HG03045 (cell line): ENCODE data around the gene MFSD1.

ENCODE experiments used
- ATAC-seq: cut with Tn5 transposase; IDR thresholded peaks from one replicate; pipeline ENCODE4 v1.9.1; 2021; ENCODE audit warnings: mild to moderate bottlenecking, moderate library complexity; ENCODE audit not compliant: unreplicated experiment

The MFSD1 gene, protein sequence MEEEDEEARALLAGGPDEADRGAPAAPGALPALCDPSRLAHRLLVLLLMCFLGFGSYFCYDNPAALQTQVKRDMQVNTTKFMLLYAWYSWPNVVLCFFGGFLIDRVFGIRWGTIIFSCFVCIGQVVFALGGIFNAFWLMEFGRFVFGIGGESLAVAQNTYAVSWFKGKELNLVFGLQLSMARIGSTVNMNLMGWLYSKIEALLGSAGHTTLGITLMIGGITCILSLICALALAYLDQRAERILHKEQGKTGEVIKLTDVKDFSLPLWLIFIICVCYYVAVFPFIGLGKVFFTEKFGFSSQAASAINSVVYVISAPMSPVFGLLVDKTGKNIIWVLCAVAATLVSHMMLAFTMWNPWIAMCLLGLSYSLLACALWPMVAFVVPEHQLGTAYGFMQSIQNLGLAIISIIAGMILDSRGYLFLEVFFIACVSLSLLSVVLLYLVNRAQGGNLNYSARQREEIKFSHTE

GRCh38 chr3:158801696-158802408, at the start of gene MFSD1:
Gene MFSD1, plus strand, starts transcription at chr3:158802054. Its CDS starts 99 bp downstream, at chr3:158802153.
- peak; percentile 98 for ATAC-seq

DNA sequence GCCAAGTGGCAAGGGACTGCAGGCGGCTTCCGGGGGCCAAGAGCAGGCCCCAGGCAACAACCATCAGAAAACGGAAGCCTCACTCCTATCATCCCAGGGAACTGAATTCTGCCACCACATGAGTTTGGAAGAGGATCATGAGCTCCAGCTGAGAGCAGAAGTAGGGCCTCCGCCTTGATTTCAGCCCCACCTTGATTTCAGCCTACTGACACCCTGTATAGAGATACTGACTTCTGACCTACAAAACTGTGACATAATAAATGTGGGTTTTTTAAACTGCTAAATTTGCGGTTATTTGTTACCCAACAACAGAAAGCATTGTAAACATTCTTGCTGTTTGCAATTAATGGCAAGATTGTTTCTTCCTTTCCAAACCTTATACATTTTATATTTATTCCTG, 48.0 kb upstream of the MFSD1 start:
- no peak for ATAC-seq

- no peak for ATAC-seq
Measured at GRCh38 chr3:158755421-158755820, 46.4 kb upstream of the MFSD1 start.

DNA sequence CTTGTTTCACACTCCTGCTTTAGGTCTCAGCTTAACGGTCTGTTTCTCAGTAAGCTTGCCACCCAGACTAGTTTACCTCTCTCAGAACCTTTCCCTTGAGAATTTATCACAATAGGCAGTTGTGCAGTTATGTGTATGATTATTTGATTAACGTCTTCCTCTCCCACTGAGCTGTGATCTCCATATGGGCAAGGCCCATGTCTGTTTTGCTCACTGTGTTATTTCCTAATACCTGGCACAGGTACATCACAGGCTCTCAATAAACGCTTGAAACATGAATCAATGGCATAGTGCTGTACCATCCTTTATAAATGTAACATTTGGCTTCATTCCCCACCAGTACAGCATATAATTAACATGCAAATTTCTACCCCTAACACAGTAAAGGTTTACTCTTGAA, 40.5 kb upstream of the MFSD1 start:
- no peak for ATAC-seq

DNA sequence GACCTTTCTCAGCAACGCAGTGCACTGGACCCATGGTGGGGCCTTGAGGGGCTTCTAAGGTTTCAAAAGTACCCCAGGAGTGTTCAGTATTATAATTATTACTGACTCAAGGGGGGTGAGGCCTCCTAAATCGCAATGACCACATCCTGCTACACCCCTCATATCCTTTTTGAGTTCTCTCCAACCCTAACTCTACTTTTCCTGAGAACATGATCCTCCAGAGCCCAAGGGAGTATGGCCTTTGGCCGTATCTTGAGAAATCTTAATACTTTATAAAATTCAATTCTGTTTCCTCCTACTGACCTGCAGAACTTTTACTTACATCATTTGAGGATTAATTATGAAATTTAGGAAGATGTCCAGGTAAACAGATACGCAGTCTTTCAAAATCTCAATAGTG, 39.2 kb upstream of the MFSD1 start:
- no peak for ATAC-seq

GRCh38 chr3:158763421-158763820, 38.4 kb upstream of the MFSD1 start:
- no peak for ATAC-seq

DNA sequence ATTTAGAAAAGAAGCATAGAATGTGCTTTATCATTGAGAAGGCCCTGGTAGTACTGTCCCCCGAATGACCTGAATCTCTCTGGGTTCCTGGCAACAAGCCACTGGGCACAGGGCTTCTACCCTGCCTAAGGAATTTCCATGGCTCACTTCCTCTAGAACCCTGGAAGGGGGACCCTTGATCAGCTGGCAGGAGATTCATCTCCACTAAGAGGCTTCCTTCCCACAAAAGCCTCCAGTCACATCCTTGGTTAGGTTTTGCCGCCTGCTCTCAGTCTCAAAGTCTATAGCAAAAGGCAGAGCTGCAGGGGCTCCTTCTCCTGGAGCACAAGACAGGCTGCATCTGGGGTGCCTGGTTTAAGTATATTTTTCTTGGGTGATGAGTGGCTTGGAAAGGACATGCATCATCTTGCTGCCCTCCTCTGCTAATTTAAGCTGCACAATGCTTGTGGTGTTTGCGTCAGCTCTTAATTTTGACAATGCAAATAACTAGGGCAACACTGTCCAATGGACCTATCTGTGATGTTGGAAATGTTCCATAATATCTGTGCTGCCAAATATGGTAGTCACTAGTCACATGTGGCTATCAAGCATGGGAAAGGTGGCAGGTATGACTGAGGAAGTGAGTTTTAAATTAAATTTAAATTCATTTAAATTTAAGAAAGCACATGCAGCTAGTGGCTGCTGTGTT, 36.2 kb upstream of the MFSD1 start:
- ATAC-seq: no peak

DNA sequence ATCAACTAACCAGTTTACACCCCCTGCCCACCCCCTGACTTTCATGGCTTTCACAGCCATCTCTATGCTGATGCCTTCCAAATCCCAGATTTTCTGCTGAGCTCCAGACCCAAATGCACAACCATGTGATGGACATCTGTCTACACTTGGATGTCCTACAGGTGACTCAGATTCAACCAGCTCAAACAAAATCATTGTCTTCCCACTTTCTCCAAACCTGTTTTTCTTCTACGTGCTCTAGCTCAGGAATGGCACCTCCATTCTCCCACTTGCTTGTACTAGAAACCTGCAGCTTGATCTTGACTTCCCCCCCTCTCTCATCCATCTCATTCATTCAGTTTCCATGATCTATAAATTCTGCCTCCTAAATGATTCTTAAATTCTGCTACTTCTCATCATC, 35.5 kb upstream of the MFSD1 start:
- no peak for ATAC-seq

DNA sequence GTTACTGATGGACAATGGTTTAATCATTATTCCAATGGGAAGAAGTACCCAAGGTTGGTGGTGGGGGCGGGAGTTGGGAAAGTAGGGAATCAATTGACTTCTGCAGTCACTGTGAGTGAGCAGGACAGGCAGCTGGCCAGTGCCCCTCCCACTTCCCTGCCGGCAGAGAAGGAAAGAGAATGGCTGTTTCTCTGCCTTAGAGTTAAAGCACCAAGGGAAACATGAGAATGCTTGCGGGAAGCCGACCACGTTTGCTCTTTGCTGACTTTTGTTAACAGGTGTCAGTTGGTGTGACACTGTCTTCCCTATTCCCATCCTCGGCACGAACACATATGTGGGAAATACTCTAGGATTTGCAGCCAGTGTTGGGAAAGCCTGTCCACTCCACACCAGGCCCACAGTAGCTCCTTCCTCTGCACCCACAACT, 33.5 kb upstream of the MFSD1 start:
- ATAC-seq: no peak

DNA sequence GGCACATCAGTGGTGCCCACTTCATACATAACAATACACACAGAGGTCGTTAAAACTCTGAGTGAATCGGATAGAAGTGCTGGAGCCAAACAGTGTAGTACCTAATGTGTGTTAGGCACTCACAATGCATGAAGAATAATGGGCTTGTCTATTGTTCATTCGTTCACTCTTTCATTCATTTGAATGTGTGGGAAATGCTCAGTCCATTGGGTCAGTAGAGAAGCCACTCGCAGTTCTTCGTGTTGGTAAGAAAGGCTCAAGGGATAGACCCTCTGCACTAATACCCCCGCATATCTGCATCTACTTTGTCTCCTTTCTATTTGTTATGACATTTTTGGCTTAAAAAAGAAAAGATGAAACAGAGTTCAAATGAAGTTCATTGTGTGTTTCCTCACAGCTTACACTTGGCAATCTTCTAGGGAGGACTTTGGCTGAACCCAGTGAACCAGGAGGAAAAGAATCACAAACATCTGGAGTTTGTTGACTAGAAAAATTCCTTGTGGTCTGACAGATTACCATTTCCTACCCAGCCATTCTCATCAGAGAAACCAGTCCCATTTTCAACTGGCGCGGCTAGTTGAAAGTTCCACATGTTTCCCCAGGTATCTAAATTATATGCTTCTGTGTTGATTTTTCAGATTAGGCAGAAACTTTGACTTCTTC, 32.8 kb upstream of the MFSD1 start:
- no peak for ATAC-seq

- no peak for ATAC-seq
Measured at GRCh38 chr3:158769549-158769948, 32.3 kb upstream of the MFSD1 start.

DNA sequence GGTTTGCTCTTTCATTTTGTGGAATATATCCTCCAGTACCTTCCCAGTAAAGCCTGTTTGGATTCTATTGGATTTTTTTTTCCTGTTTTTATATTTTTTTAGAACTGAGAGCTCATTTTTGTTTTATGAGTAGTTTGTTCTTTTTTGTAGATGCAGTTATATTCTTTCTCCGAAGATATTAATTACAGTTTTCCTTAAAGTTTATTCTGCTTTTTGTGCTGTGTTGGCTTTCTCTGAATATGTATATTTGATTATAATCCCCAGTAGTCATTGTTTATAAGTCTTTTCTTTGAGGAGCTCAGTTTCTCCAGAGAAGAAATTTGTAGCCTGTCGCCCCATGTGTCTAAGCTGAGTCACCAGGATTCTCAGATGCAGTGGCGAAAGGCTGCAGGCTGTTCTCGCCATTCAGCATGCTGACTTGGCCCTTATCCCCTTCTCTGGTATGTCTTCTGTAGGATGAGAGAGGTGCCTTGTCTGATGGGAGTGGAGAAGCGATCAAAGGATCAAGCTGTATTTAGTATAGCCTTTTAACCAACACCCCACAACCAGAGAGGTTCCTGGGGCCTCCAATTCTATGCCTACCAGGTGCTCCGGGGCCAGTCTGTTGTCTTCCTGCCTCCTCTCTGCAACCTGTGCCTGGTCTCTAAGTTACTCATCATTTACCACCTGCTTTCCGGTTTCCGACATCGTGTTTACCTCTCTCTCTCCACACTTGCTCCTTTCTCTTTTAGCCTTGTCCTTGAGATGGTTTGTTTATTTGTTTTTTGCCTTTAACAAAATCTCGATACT, 31.7 kb upstream of the MFSD1 start:
- no peak for ATAC-seq

GRCh38 chr3:158770741-158771350, 31.0 kb upstream of the MFSD1 start:
- no peak for ATAC-seq

GRCh38 chr3:158771577-158771976, 30.3 kb upstream of the MFSD1 start:
- no peak for ATAC-seq

DNA sequence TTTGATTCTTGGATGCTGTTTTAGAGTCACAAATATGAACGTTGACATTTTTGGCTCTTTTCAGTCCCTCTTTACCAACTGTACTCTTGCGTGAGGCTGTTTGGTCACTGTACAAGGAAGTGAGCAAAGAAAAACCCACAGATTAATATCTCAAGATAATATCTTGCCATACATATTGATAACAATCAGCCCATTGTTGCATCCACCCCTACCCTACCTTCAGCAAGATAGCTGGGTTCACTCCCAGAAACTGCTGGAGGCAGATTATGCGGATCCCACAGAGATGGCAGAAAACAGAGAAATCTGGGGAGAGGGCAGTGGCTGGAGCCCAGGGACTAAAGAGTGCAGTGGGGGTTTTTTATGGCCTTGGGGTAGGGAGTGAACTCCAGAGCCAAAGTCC, 29.9 kb upstream of the MFSD1 start:
- no peak for ATAC-seq

DNA sequence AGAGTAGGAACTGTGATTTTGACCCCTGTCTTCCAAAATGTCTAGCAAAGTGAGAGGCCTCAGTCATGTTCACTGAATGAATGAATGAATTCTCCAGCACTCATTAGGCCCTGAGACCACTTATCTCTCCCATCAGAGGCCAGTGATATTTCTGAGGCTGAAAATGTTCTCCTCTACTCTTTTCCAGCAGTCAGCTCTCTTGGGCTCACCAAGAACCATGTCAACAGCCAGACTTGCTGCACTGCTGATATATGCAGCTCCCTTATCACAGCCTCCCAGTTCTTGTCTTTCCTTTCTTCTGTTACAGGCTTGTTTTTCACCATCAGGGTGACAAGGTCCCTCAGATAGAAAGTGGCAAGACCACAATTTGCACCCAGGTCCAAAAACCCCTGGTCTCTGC, 28.7 kb upstream of the MFSD1 start:
- no peak for ATAC-seq

DNA sequence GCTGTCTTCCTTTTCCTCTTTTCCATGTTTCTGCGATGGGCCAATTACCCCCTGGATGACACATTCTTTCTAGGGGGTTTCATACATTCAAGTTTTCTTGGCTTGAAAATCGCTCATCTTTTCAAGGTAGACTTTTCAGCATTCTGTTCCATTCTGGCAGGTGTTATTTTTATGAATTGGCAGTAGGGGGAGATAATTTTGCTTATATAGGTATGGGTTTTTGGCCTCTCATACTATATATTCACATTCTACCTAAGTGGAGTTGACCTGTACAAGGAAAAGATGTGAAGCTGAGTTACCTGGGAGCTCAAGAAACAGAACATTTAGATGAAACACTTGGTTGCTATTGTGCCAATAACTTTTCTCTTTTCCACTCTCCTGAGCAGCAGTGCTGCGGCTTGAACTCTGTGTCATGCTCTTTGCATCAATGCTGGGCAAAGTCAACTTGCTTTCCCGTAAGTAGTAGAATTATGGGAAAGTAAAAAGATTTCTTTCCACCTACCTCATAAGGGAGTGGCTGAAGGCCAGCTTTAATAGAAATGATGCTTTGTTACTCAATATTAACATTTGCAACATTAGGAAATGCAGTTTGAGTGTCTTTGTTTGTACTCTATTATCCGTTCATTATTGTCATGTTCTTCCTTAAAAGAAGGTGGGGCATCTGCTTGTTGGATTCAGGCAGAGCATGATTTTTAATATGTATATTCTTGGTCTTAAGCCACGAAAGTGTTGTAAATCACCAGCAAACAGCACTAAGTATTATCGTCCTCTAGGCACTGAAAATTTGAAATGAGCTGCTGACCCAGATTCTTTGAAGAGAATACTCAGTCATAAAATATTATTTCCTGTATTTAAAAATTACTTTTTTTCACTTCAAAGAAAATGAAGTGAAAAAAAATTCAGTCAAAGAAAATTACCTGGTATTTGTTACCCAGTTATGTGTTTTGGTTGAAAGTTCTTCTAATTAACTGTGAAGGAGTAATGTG, 27.7 kb upstream of the MFSD1 start:
- no peak for ATAC-seq

DNA sequence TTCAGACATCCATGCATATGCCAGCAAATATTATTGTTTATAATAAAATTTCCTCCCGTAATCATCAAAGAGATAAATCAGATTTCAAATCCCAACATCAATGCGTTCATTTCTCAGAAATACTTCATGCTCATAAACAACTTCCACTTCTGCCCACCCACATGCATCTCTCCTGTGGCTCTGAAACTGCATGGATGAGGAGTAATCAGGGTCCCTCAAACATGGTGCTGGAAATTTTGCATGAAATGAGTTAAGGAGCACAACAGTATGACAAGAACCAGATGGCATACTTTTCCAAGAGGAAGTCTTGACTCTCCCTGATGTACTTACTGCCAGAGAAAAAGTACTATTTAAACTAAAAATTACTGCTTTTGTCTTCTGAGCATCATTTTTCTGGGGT, 26.9 kb upstream of the MFSD1 start:
- ATAC-seq: no peak
